WTC11 (cell line): ENCODE measurements around the gene RAB34. TPM values are rescaled to one million over a fixed set of nuclear protein-coding genes. Genes with fewer than 3 reads are reported as not detected.
A peak's percentile ranks its signal among the peaks of the same experiment; 100 is the strongest.

Experiments
- ATAC-seq: fragments of 200-7000 bp; cut with Tn5 transposase; 2 replicates; pipeline ENCODE4 v1.10.0; 2021; ENCODE audit warnings: mild to moderate bottlenecking, moderate library complexity
- CTCF ChIA-PET: fragments of 300-600 bp; sonication (Branson Sonifier 250); formaldehyde crosslinking; loops from one replicate; lab custom pipeline; 2021; ENCODE audit warnings: antibody characterized with exemption; lab: Charles Lee
- POLR2A ChIA-PET: fragments of 350-600 bp; sonication (Branson Sonifier 250); formaldehyde crosslinking; loops from one replicate; lab custom pipeline; 2021; ENCODE audit warnings: antibody characterized with exemption; lab: Charles Lee
- DNase-seq: peaks from one replicate; pipeline ENCODE4 v3.0.0; 2021; ENCODE audit warnings: low spot score
- H3K27ac Mint-ChIP-seq: 2 replicates; pipeline ENCODE4 v1.8.0; 2021; ENCODE audit warnings: mixed read lengths
- H3K27me3 Mint-ChIP-seq: 2 replicates; pipeline ENCODE4 v1.8.0; 2021; ENCODE audit warnings: low read depth, mild to moderate bottlenecking, moderate library complexity, mixed read lengths
- H3K36me3 Mint-ChIP-seq: 2 replicates; pipeline ENCODE4 v1.8.0; 2021; ENCODE audit warnings: mixed read lengths
- H3K4me1 Mint-ChIP-seq: 2 replicates; pipeline ENCODE4 v1.8.0; 2022; ENCODE audit warnings: mixed read lengths
- H3K4me3 Mint-ChIP-seq: 2 replicates; pipeline ENCODE4 v1.8.0; 2021; ENCODE audit warnings: mild to moderate bottlenecking, moderate library complexity, mixed read lengths
- H3K9me3 Mint-ChIP-seq: 2 replicates; pipeline ENCODE4 v1.8.0; 2021; ENCODE audit warnings: mixed read lengths
- CDX4 ChIP-seq: fragments of 250-450 bp; sonication (Bioruptor Pico); IDR thresholded peaks from 2 replicates; pipeline ENCODE4 v1.9.0; 2021; ENCODE audit warnings: moderate library complexity, mild to moderate bottlenecking, inconsistent platforms, borderline replicate concordance
- CREM ChIP-seq: sonication (generic); formaldehyde crosslinking; IDR thresholded peaks from 2 replicates; pipeline ENCODE4 v1.8.1; 2022; ENCODE audit warnings: mild to moderate bottlenecking, missing genetic modification reagents, moderate library complexity
- E2F1 ChIP-seq: sonication (generic); formaldehyde crosslinking; IDR thresholded peaks from 2 replicates; pipeline ENCODE4 v1.8.0; 2022; ENCODE audit warnings: mild to moderate bottlenecking, missing genetic modification reagents
- GABPB1 ChIP-seq: sonication (generic); formaldehyde crosslinking; IDR thresholded peaks from 2 replicates; pipeline ENCODE4 v1.8.1; 2023; ENCODE audit warnings: mild to moderate bottlenecking, missing genetic modification reagents
- GRHL2 ChIP-seq: fragments of 250-450 bp; sonication (Bioruptor Pico); IDR thresholded peaks from 2 replicates; pipeline ENCODE4 v1.8.0; 2022; ENCODE audit warnings: mild to moderate bottlenecking, moderate library complexity; ENCODE audit not compliant: insufficient replicate concordance, severe bottlenecking
- GTF2I ChIP-seq: fragments of 250-450 bp; sonication (Bioruptor Pico); conservative IDR thresholded peaks from 2 replicates; pipeline ENCODE4 v1.4.0; 2021; ENCODE audit warnings: mild to moderate bottlenecking
- HMGA2 ChIP-seq: fragments of 250-450 bp; sonication (Bioruptor Pico); IDR thresholded peaks from 2 replicates; pipeline ENCODE4 v1.4.0; 2021; ENCODE audit warnings: mild to moderate bottlenecking, moderate library complexity
- KAT7 ChIP-seq: sonication (generic); formaldehyde crosslinking; IDR thresholded peaks from 2 replicates; pipeline ENCODE4 v1.8.1; 2023; ENCODE audit warnings: missing genetic modification reagents, mild to moderate bottlenecking, borderline replicate concordance
- NFYB ChIP-seq: sonication (generic); formaldehyde crosslinking; conservative IDR thresholded peaks from 2 replicates; pipeline ENCODE4 v1.8.0; 2022; ENCODE audit warnings: low read depth, missing genetic modification reagents
- NR2C2 ChIP-seq: sonication (generic); formaldehyde crosslinking; IDR thresholded peaks from 2 replicates; pipeline ENCODE4 v1.8.0; 2022; ENCODE audit warnings: mild to moderate bottlenecking, missing genetic modification reagents
- OVOL2 ChIP-seq: fragments of 250-450 bp; sonication (Bioruptor Pico); IDR thresholded peaks from 2 replicates; pipeline ENCODE4 v1.9.0; 2021; ENCODE audit warnings: mild to moderate bottlenecking, borderline replicate concordance
- SP1 ChIP-seq: sonication (generic); formaldehyde crosslinking; conservative IDR thresholded peaks from 2 replicates; pipeline ENCODE4 v1.8.1; 2022; ENCODE audit warnings: missing genetic modification reagents
- ZBTB21 ChIP-seq: sonication (generic); formaldehyde crosslinking; IDR thresholded peaks from 2 replicates; pipeline ENCODE4 v1.8.1; 2023; ENCODE audit warnings: mild to moderate bottlenecking, missing genetic modification reagents, borderline replicate concordance
- ZNF121 ChIP-seq: sonication (generic); formaldehyde crosslinking; IDR thresholded peaks from 2 replicates; pipeline ENCODE4 v1.8.0; 2023; ENCODE audit warnings: missing genetic modification reagents
- ZNF138 ChIP-seq: sonication (generic); formaldehyde crosslinking; conservative IDR thresholded peaks from 2 replicates; pipeline ENCODE4 v1.8.1; 2022; ENCODE audit warnings: mild to moderate bottlenecking, moderate library complexity, missing genetic modification reagents
- ZNF423 ChIP-seq: fragments of 250-450 bp; sonication (Bioruptor Pico); IDR thresholded peaks from 2 replicates; pipeline ENCODE4 v2.1.2; 2022; ENCODE audit warnings: mild to moderate bottlenecking, moderate library complexity
- total RNA-seq: library from RNA; stranded (reverse); gene quantifications from 3 replicates; pipeline ENCODE4 v1.2.3, GENCODE V29; 2021
- TF ChIP-seq, protein P1 (sequence below): sonication (generic); formaldehyde crosslinking; IDR thresholded peaks from 2 replicates; pipeline ENCODE4 v1.8.0; 2023; ENCODE audit warnings: missing genetic modification reagents, mild to moderate bottlenecking, borderline replicate concordance
- TF ChIP-seq, protein P2 (sequence below): fragments of 250-450 bp; sonication (Bioruptor Pico); IDR thresholded peaks from 2 replicates; pipeline ENCODE4 v1.8.0; 2021; ENCODE audit warnings: mild to moderate bottlenecking
- TF ChIP-seq, protein P3 (sequence below): sonication (generic); formaldehyde crosslinking; IDR thresholded peaks from 2 replicates; pipeline ENCODE4 v1.8.1; 2022; ENCODE audit warnings: mild to moderate bottlenecking, moderate library complexity, missing genetic modification reagents
- TF ChIP-seq, protein P4 (sequence below): sonication (generic); formaldehyde crosslinking; IDR thresholded peaks from 2 replicates; pipeline ENCODE4 v1.8.1; 2023; ENCODE audit warnings: mild to moderate bottlenecking, moderate library complexity, missing genetic modification reagents

Gene RAB34
- total RNA-seq, 1 experiment from 2014 or later = 181 TPM

DNA sequence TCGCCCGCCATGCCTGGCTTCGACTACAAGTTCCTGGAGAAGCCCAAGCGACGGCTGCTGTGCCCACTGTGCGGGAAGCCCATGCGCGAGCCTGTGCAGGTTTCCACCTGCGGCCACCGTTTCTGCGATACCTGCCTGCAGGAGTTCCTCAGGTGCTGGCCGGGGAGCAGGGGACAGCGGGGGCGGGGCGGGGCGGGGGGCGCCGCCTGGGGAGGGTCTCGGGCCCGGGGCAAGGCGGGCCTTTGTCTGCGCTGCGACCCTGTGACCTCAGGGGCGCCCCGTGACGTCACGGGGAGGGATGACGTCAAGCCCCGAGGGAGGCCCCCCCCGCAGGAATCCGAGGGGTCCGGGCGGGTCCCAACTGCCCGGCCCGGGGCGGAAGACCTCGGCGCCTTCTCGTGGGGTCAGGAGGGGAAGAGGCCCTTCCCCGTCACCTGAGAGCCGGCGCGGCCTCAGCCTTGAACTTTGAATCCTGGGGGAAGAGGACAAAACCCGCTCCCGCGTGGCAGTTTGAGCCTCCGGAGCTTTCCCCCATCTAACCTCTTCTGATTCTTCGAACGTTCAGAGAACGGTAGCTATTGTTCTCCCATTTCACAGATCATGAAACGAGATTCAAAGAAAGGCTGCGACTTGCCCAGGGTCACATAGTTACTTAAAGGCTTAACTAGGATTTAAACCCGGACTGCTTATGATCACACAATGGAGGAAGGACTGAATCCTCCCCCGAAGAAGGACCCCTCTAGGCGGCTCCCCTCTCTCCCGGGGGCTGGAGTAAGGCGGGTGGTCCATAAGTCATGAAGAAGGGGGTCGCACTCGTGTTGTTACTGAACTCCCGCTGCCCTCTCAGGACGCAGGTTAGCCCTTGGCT lies 26.7 kb upstream of the RAB34 start (continued):
- TF ChIP-seq CDX4 (CRISPR knock-in tag) (no peak), NR2C2 (no peak), ZBTB21 (CRISPR knock-in tag) (peak; percentile 99), GRHL2 (CRISPR knock-in tag) (no peak), ZNF423 (CRISPR knock-in tag) (no peak)
- TF ChIP-seq, protein P1, sequence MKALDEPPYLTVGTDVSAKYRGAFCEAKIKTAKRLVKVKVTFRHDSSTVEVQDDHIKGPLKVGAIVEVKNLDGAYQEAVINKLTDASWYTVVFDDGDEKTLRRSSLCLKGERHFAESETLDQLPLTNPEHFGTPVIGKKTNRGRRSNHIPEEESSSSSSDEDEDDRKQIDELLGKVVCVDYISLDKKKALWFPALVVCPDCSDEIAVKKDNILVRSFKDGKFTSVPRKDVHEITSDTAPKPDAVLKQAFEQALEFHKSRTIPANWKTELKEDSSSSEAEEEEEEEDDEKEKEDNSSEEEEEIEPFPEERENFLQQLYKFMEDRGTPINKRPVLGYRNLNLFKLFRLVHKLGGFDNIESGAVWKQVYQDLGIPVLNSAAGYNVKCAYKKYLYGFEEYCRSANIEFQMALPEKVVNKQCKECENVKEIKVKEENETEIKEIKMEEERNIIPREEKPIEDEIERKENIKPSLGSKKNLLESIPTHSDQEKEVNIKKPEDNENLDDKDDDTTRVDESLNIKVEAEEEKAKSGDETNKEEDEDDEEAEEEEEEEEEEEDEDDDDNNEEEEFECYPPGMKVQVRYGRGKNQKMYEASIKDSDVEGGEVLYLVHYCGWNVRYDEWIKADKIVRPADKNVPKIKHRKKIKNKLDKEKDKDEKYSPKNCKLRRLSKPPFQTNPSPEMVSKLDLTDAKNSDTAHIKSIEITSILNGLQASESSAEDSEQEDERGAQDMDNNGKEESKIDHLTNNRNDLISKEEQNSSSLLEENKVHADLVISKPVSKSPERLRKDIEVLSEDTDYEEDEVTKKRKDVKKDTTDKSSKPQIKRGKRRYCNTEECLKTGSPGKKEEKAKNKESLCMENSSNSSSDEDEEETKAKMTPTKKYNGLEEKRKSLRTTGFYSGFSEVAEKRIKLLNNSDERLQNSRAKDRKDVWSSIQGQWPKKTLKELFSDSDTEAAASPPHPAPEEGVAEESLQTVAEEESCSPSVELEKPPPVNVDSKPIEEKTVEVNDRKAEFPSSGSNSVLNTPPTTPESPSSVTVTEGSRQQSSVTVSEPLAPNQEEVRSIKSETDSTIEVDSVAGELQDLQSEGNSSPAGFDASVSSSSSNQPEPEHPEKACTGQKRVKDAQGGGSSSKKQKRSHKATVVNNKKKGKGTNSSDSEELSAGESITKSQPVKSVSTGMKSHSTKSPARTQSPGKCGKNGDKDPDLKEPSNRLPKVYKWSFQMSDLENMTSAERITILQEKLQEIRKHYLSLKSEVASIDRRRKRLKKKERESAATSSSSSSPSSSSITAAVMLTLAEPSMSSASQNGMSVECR = 0 out of 2 replicates have a peak, but pooled peaks have one; percentile 49
- TF ChIP-seq, protein P2, sequence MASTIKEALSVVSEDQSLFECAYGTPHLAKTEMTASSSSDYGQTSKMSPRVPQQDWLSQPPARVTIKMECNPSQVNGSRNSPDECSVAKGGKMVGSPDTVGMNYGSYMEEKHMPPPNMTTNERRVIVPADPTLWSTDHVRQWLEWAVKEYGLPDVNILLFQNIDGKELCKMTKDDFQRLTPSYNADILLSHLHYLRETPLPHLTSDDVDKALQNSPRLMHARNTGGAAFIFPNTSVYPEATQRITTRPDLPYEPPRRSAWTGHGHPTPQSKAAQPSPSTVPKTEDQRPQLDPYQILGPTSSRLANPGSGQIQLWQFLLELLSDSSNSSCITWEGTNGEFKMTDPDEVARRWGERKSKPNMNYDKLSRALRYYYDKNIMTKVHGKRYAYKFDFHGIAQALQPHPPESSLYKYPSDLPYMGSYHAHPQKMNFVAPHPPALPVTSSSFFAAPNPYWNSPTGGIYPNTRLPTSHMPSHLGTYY = peak; percentile 62; the same call in 1 of the 2 replicates

DNA sequence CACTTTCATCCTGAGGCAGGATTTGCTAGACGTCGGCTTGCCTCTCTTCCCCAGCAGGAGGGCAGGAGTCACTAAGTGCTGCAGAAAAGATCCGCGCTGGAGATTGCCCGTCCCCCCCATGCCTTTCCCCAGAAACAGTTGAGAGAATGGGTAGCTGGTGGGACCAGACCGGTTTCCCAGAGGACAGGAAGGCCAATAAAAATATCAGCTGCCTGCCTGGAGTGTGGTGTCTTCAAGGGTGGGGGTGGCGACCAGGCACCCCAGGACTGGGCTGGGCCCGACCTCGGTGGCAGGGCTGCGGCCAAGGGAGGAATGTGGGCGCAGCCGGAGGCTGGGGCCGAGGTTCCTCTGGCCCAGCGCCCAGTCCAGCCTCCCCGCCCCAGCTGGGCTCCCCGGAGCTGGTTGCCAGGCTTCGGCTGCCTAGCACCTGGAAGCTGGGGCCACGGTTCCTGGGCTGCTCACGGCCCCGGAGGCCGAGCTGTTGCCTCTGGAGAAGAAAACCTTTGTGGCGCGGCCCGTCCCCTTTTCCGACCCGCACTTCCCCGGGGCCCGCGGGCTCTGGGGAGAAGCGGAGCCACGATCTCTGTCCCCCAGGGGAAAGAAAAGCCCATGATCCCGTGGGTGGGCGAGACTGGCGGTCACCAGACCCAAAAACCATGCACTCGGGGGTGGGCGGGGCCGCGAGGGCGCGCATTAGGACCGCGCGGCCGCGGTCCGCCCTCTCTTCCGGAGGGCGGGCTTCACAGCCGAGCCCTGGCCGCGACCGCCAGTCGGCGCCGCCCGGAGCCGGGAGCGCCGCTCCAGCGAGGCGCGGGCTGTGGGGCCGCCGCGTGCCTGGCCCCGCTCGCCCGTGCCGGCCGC lies 25.8 kb upstream of the RAB34 start, which contains the start of gene TRAF4:
TSS of gene TRAF4 (plus strand) at position 769 of the 861 bp plus-strand sequence. CDS start 102 bp downstream, outside the sequence.
- H3K4me3 Mint-ChIP-seq = peak within 1 kb of the TSS; percentile 88
- DNase-seq (peak; percentile 83), ATAC-seq (peak; percentile 57)
- peak within 1 kb of the TSS; percentile 94 for H3K27ac Mint-ChIP-seq
- POLR2A ChIA-PET = interaction anchor here (0.8 to 13.5 kb wide), 9 partner anchors 9 to 209 kb away, joined by 3 to 310 read pairs (median 4); partner anchors contain the start of genes NEK8, PHF12, PROCA1 and RPL23A
- H3K27me3 Mint-ChIP-seq = no peaks in the 10 kb centered on the region
- H3K9me3 Mint-ChIP-seq = no peaks in the 10 kb centered on the region
- CTCF ChIA-PET = interaction anchor here (0.7 to 13.9 kb wide), 12 partner anchors 9 to 374 kb away, joined by 3 to 541 read pairs (median 4); partner anchors contain the start of genes DHRS13, NEK8, RPL23A and TLCD1
- H3K36me3 Mint-ChIP-seq = peaks cover 28% of the 10 kb centered on the region
- peaks cover 39% of the 10 kb centered on the region for H3K4me1 Mint-ChIP-seq
- no peak; the same call in 1 of the 2 replicates for TF ChIP-seq OVOL2 (CRISPR knock-in tag)
- TF ChIP-seq, protein P3, sequence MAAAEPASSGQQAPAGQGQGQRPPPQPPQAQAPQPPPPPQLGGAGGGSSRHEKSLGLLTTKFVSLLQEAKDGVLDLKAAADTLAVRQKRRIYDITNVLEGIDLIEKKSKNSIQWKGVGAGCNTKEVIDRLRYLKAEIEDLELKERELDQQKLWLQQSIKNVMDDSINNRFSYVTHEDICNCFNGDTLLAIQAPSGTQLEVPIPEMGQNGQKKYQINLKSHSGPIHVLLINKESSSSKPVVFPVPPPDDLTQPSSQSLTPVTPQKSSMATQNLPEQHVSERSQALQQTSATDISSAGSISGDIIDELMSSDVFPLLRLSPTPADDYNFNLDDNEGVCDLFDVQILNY (CRISPR knock-in tag) = no peak
- TF ChIP-seq HMGA2 = no peak
- TF ChIP-seq ZNF138 (CRISPR knock-in tag) = no peak
- TF ChIP-seq, protein P4, sequence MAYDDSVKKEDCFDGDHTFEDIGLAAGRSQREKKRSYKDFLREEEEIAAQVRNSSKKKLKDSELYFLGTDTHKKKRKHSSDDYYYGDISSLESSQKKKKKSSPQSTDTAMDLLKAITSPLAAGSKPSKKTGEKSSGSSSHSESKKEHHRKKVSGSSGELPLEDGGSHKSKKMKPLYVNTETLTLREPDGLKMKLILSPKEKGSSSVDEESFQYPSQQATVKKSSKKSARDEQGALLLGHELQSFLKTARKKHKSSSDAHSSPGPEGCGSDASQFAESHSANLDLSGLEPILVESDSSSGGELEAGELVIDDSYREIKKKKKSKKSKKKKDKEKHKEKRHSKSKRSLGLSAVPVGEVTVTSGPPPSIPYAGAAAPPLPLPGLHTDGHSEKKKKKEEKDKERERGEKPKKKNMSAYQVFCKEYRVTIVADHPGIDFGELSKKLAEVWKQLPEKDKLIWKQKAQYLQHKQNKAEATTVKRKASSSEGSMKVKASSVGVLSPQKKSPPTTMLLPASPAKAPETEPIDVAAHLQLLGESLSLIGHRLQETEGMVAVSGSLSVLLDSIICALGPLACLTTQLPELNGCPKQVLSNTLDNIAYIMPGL (CRISPR knock-in tag) = peak; percentile 45; the same call in 1 of the 2 replicates
- TF ChIP-seq KAT7 (CRISPR knock-in tag) = 0 out of 2 replicates have a peak, but pooled peaks have one; percentile 35
- TF ChIP-seq NFYB (CRISPR knock-in tag) = no peak
- no peak for TF ChIP-seq GTF2I
- TF ChIP-seq SP1 (CRISPR knock-in tag) = peak; percentile 75
- no peak for TF ChIP-seq GABPB1 (CRISPR knock-in tag)
- no peak for TF ChIP-seq E2F1 (CRISPR knock-in tag)
- TF ChIP-seq ZNF121 = no peak
- peak; percentile 14; the same call in 1 of the 2 replicates for TF ChIP-seq CREM (CRISPR knock-in tag)
